Mucosa of stomach (tissue), 1 donor: ENCODE results near the gene GPATCH2.
"Not testable (repeated sequence)": the region's sequence is repeated elsewhere in the genome, so short reads cannot be mapped to it uniquely, and the experiment has no call there.

Source experiments
- H3K27me3 ChIP-seq: one replicate; pipeline ENCODE4 v1.7.0; 2013; ENCODE audit warnings: mild to moderate bottlenecking, low read length; ENCODE audit not compliant: control insufficient read depth, insufficient read depth
- H3K36me3 ChIP-seq: one replicate; pipeline ENCODE4 v1.7.0; 2013; ENCODE audit warnings: low read length; ENCODE audit not compliant: control insufficient read depth, insufficient read depth
- H3K4me1 ChIP-seq: one replicate; pipeline ENCODE4 v1.7.0; 2013; ENCODE audit warnings: mild to moderate bottlenecking, low read length; ENCODE audit not compliant: control insufficient read depth, insufficient read depth
- H3K4me3 ChIP-seq: one replicate; pipeline ENCODE4 v1.7.0; 2013; ENCODE audit warnings: low read length
- H3K9ac ChIP-seq: one replicate; pipeline ENCODE4 v1.7.0; 2013; ENCODE audit warnings: mild to moderate bottlenecking, low read length, moderate library complexity
- H3K9me3 ChIP-seq: one replicate; pipeline ENCODE4 v1.7.0; 2013; ENCODE audit warnings: mild to moderate bottlenecking, low read length, moderate library complexity; ENCODE audit not compliant: control insufficient read depth
- donor health status: Pancreatic carcinoma.

GPATCH2 gene

GRCh38 chr1:217622042-217622441 is 8.8 kb downstream of the GPATCH2 start:
- no peaks in the 10 kb centered on the region for H3K36me3 ChIP-seq
- H3K9me3 ChIP-seq, result no peaks in the 10 kb centered on the region
- no peaks in the 10 kb centered on the region for H3K4me1 ChIP-seq
- no peaks in the 10 kb centered on the region for H3K27me3 ChIP-seq
- H3K9ac ChIP-seq, result no peak overlapping the region
- H3K4me3 ChIP-seq, result no peak overlapping the region

DNA sequence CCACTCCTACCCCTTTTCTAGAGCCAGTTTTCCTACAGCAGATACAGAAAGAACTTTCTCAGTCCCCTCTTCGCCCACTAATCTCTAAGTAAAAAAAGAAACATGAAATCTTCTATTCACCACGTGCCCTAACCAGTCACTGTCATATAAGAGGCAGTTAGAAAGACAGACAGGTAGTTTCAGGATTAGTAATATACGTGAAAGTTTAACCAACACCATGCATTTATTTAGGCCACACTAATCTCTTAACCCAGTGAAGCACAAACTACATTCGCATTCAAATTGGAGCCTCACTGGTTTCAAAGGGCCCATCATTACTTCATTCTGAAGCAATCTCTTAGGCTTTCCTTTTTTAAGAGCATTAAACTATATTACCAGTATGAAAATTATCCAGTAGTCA is 10.1 kb downstream of the GPATCH2 start:
- Histone ChIP-seq H3K9me3 (no peaks in the 10 kb centered on the region), H3K36me3 (no peaks in the 10 kb centered on the region), H3K4me3 (no peak overlapping the region), H3K4me1 (no peaks in the 10 kb centered on the region), H3K9ac (no peak overlapping the region), H3K27me3 (no peaks in the 10 kb centered on the region)

GRCh38 chr1:217617126-217617525 is 13.8 kb downstream of the GPATCH2 start:
- Histone ChIP-seq H3K9ac (no peak overlapping the region), H3K27me3 (no peaks in the 10 kb centered on the region), H3K4me1 (no peaks in the 10 kb centered on the region), H3K4me3 (no peak overlapping the region), H3K36me3 (no peaks in the 10 kb centered on the region), H3K9me3 (no peaks in the 10 kb centered on the region)

- H3K36me3 ChIP-seq, result no peaks in the 10 kb centered on the region
- H3K9ac ChIP-seq, result no peak overlapping the region
- H3K4me3 ChIP-seq, result no peak overlapping the region
- no peaks in the 10 kb centered on the region for H3K27me3 ChIP-seq
- no peaks in the 10 kb centered on the region for H3K9me3 ChIP-seq
- no peaks in the 10 kb centered on the region for H3K4me1 ChIP-seq
These were observed 16.6 kb downstream of the GPATCH2 start for GRCh38 chr1:217614200-217614712.

DNA sequence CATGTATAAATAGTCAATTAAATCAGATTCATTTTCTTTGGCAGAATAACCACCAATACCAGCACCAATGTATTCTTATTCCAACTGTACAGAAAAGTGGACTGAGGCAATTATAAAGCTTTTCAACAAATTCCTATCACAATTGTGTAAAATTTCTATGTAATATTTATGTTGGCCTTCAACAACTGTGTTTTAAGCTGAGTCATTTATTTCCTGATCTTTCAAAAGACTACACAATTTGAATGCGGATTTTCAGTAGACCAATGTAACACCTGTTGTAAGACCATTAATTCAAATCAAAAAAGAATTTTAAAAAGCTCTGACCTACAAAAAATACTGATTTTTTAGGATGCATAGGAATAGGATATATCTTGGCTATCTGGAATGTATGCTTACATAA is 25.5 kb downstream of the GPATCH2 start:
- H3K9ac ChIP-seq, result no peak overlapping the region
- H3K4me1 ChIP-seq, result no peaks in the 10 kb centered on the region
- H3K9me3 ChIP-seq, result no peaks in the 10 kb centered on the region
- no peaks in the 10 kb centered on the region for H3K36me3 ChIP-seq
- H3K4me3 ChIP-seq, result no peak overlapping the region
- no peaks in the 10 kb centered on the region for H3K27me3 ChIP-seq

DNA sequence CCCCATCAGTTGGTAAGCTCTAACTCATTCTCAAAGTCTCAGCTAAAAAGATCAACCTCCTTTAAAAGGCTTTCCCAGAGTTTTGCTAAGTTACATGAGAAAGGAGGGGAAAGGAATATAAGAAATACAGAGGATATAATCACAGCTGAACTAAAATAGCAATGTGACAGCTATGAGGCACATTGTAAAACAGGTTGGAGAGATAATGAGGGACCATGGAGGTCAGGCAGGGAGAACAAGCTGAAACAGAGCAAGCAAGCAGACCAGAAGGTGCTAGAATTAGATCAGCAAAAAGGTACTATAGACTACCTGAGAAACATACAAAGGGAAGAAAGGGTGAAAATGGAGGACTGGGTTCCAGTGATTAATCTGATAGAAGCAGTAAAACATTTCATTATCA is 28.5 kb downstream of the GPATCH2 start:
- Histone ChIP-seq H3K4me3 (no peak overlapping the region), H3K36me3 (no peaks in the 10 kb centered on the region), H3K4me1 (no peaks in the 10 kb centered on the region), H3K9ac (no peak overlapping the region), H3K27me3 (no peaks in the 10 kb centered on the region), H3K9me3 (no peaks in the 10 kb centered on the region)

DNA sequence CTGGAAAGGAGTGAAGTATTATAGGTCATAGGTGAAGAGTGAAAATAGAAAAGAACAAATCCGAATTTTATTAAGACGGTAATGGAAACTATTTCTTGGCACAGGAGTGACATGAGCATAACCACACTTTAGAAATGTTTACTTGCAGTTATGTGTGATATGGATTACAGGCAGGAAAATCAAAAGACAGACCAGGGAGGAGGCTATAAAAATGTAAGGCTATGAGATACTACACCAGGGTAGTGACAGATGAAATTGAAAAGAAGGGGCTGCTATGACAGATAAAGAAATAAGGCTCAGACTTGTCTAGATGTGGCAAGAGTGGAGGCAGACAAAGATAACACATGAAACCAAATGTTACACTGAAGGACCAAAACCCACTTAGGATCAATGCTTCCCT is 31.7 kb downstream of the GPATCH2 start:
- Histone ChIP-seq H3K4me3 (no peak overlapping the region), H3K36me3 (no peaks in the 10 kb centered on the region), H3K9ac (no peak overlapping the region), H3K4me1 (no peaks in the 10 kb centered on the region), H3K9me3 (no peaks in the 10 kb centered on the region), H3K27me3 (no peaks in the 10 kb centered on the region)

DNA sequence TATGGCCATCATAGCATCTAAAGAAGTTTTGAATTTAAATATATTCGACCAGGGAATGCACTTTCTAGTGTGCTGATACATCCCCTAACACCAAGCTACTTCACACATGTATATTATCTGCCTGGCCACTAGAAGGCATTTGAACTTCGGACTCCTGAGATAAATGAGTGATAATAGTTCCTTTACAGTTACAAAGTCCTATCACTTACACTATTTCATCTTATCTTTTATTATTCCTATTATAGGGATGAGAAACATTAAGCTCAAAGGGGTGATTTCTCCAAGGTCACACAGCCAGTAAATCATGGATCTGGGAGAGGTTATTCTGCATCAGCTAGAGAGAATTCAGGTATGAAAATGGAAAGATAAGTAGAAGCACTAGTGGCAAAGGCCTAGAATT is 40.3 kb downstream of the GPATCH2 start:
- Histone ChIP-seq H3K9me3 (no peaks in the 10 kb centered on the region), H3K4me1 (no peaks in the 10 kb centered on the region), H3K27me3 (no peaks in the 10 kb centered on the region), H3K9ac (no peak overlapping the region), H3K36me3 (no peaks in the 10 kb centered on the region), H3K4me3 (no peak overlapping the region)

- Histone ChIP-seq H3K4me3 (no peak overlapping the region), H3K9me3 (no peaks in the 10 kb centered on the region)
These were observed 44.3 kb downstream of the GPATCH2 start for GRCh38 chr1:217586586-217586985.

GRCh38 chr1:217585577-217585976 is 45.3 kb downstream of the GPATCH2 start:
- no peak overlapping the region for H3K4me3 ChIP-seq
- H3K27me3 ChIP-seq, result no peaks in the 10 kb centered on the region
- H3K36me3 ChIP-seq, result no peaks in the 10 kb centered on the region
- H3K9ac ChIP-seq, result no peak overlapping the region
- no peaks in the 10 kb centered on the region for H3K9me3 ChIP-seq
- H3K4me1 ChIP-seq, result no peaks in the 10 kb centered on the region

More at GRCh38 chr1:217586586-217586985, 44.3 kb downstream of the GPATCH2 start:
- Histone ChIP-seq H3K27me3 (no peaks in the 10 kb centered on the region), H3K36me3 (no peaks in the 10 kb centered on the region), H3K4me1 (no peaks in the 10 kb centered on the region), H3K9ac (no peak overlapping the region)

DNA sequence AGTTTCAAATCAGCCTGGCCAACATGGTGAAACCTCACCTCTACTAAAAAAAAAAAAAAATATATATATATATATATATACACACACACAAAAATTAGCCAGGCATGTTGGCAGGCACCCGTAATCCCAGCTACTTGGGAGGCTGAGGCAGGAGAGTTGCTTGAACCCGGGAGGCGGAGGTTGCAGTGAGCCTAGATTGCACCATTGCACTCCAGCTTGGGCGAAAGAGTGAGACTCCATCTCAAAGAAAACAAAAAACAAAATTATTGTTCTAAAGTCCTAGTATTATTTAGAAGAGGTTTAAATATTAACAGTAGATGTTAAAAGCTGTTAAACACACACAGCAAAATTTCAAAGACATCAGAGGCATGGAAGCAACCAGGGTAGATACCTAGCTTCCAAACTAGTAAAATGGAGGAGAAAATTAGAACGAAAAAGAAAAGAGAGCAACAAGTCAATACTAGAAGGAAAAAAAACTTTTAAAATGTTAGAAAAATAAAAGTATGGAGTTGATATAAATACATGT is 46.5 kb downstream of the GPATCH2 start:
- H3K27me3 ChIP-seq, H3K4me1 ChIP-seq, H3K4me3 ChIP-seq, H3K9ac ChIP-seq, H3K9me3 ChIP-seq, H3K36me3 ChIP-seq: not testable (repeated sequence)

GRCh38 chr1:217577336-217577735 is 53.6 kb downstream of the GPATCH2 start:
- Histone ChIP-seq H3K27me3 (no peaks in the 10 kb centered on the region), H3K36me3 (no peaks in the 10 kb centered on the region), H3K4me1 (peaks cover 7% of the 10 kb centered on the region), H3K9me3 (no peaks in the 10 kb centered on the region), H3K9ac (no peak overlapping the region), H3K4me3 (no peak overlapping the region)
